Stomach (tissue), 9 donors: ENCODE measurements around the gene TXNDC17. TPM values are rescaled to one million over a fixed set of nuclear protein-coding genes. Genes with fewer than 3 reads are reported as not detected.

Source experiments
- DNase-seq, 2 donors: peaks; one replicate each; pipeline versions ENCODE4 v3.0.0 to v3.0.0-alpha.2; 2013 to 2019
- H3K27ac ChIP-seq, 5 donors: fragments of 200-600 bp in 4 of 5; sonication (generic) in 4 of 5; one replicate each; pipeline ENCODE4 v1.5.1; 2013 to 2019; ENCODE audit warnings: mild to moderate bottlenecking in 1 of 5, moderate library complexity in 1 of 5
- H3K27me3 ChIP-seq, 3 donors: fragments of 200-600 bp; sonication (generic); one replicate each; pipeline ENCODE4 v1.5.1; 2017 to 2019; ENCODE audit warnings: mixed run types in 1 of 3
- H3K36me3 ChIP-seq, 4 donors: fragments of 200-600 bp; sonication (generic); 1 replicate in 3 of 4; 2 replicates in 1 of 4; pipeline ENCODE4 v1.5.1; 2016 to 2019
- H3K4me1 ChIP-seq, 4 donors: fragments of 200-600 bp; sonication (generic); one replicate each; pipeline ENCODE4 v1.5.1; 2016 to 2019
- H3K4me3 ChIP-seq, 4 donors: fragments of 200-600 bp; sonication (generic) in 3 of 4; one replicate each; pipeline ENCODE4 v1.5.1; 2016 to 2019; ENCODE audit warnings: mild to moderate bottlenecking in 1 of 4
- H3K9me3 ChIP-seq, 4 donors: fragments of 200-600 bp; sonication (generic); one replicate each; pipeline ENCODE4 v1.5.1; 2016 to 2019
- CTCF ChIP-seq, 7 experiments: fragments of 450-650 bp in 4 of 7; fragments of 200-600 bp in 3 of 7; sonication (generic) in 3 of 7; IDR thresholded peaks; one replicate each; pipeline ENCODE4 v1.5.1; 2016 to 2019; ENCODE audit warnings: antibody characterized with exemption in 7 of 7, control low read depth in 2 of 7, mild to moderate bottlenecking in 1 of 7
- EP300 ChIP-seq: sonication (generic); formaldehyde crosslinking; IDR thresholded peaks from one replicate; pipeline ENCODE4 v1.6.1; 2017; ENCODE audit warnings: antibody characterized with exemption
- POLR2A ChIP-seq, 4 donors: fragments of 450-650 bp; IDR thresholded peaks; one replicate each; pipeline ENCODE4 v1.6.1; 2016; ENCODE audit warnings: antibody characterized with exemption in 4 of 4, control low read depth in 2 of 4, mild to moderate bottlenecking in 1 of 4, moderate library complexity in 1 of 4
- POLR2AphosphoS5 ChIP-seq, 3 donors: sonication (generic); formaldehyde crosslinking; IDR thresholded peaks; one replicate each; pipeline ENCODE4 v1.6.1; 2016; ENCODE audit warnings: antibody characterized with exemption in 3 of 3
- WGBS, 5 donors: extraction: QIAGEN DNeasy Blood & Tissue Kit in 3 of 5; methylation state at CpG; one replicate each; pipeline versions ENCODE4 v1.1.5 to v1.1.7; 2013 to 2018; 5-methylcytosine and 5-hydroxymethylcytosine counted together
- intact Hi-C: fragments of 100-400 bp; cut with DNase I; formaldehyde crosslinking; loops from one replicate; pipeline ENCODE4 v1.15.1; 2023; ENCODE audit warnings: low total_unique reads
- polyA plus RNA-seq, 3 donors: library from polyadenylated mRNA; stranded (reverse); fragments of 200-250 nt; gene quantifications; one replicate each; pipeline ENCODE4 v1.2.3, GENCODE V29; 2013
- total RNA-seq, 5 donors: library from RNA; depleted of rRNA; stranded (reverse); fragments of >200 nt; gene quantifications; one replicate each; pipeline versions ENCODE4 v1.1.0 to v1.2.3, GENCODE V29; 2014 to 2016
- donor health status: healthy with polysubstance abuse.
- donor health status: Bipolar disorder and iron deficiency.
- donor health status: healthy.

The TXNDC17 gene
- total and polyA plus RNA-seq, 8 donors, result 28.7 to 375 (median 169) TPM; not detected in 1

GRCh38 chr17:6641247-6641863 is 495 bp downstream of the TXNDC17 start:
- peaks cover 10 to 38% (median 35%) of the 10 kb centered on the region in 4 donors for H3K36me3 ChIP-seq
- peak overlapping the region; percentile 80 to 90 (median 85) for H3K27ac ChIP-seq
- TF ChIP-seq CTCF (IDR thresholded peaks at IDR 0.05) (no peak), POLR2AphosphoS5 (IDR thresholded peaks at IDR 0.05) (peak in 1 of 3 donors; percentile 30)
- WGBS, 5 donors, result 1 to 4% (median 2%) methylated on average over 20 of the region's 20 CpGs
- H3K9me3 ChIP-seq, result no peaks in the 10 kb centered on the region
- peak in 1 of 2 donors; percentile 85 for DNase-seq
- peak overlapping the region; percentile 68 to 92 (median 86) for H3K4me3 ChIP-seq
- intact Hi-C loops, result no loop called here
- peaks cover 25 to 56% (median 47%) of the 10 kb centered on the region in 4 donors for H3K4me1 ChIP-seq
- H3K27me3 ChIP-seq, result no peaks in the 10 kb centered on the region

- peak overlapping the region in 1 of 4 donors; percentile 92 for H3K4me3 ChIP-seq
- no peak for TF ChIP-seq POLR2AphosphoS5 (IDR thresholded peaks at IDR 0.05)
- no peak for TF ChIP-seq POLR2A (IDR thresholded peaks at IDR 0.05)
- TF ChIP-seq CTCF (IDR thresholded peaks at IDR 0.05), result no peak
- no peak for TF ChIP-seq EP300
- peaks cover 13 to 50% (median 47%) of the 10 kb centered on the region in 4 donors for H3K36me3 ChIP-seq
- no peak for DNase-seq
- no peaks in the 10 kb centered on the region for H3K9me3 ChIP-seq
- intact Hi-C loops, result no loop called here
- 43 to 61% (median 54%) methylated on average over 2 of the region's 2 CpGs for WGBS, 5 donors
- H3K27ac ChIP-seq, result peak overlapping the region in 2 of 5 donors; percentile 85
- peaks cover 25 to 61% (median 53%) of the 10 kb centered on the region in 4 donors for H3K4me1 ChIP-seq
- H3K27me3 ChIP-seq, result no peaks in the 10 kb centered on the region
These were observed 1.7 kb downstream of the TXNDC17 start for GRCh38 chr17:6642592-6642991.

GRCh38 chr17:6643451-6644125 is 2.7 kb downstream of the TXNDC17 start:
- no peak overlapping the region for H3K4me3 ChIP-seq
- peaks cover 21 to 59% (median 49%) of the 10 kb centered on the region in 4 donors for H3K4me1 ChIP-seq
- TF ChIP-seq EP300 (no peak), POLR2A (IDR thresholded peaks at IDR 0.05) (no peak), POLR2AphosphoS5 (IDR thresholded peaks at IDR 0.05) (no peak), CTCF (IDR thresholded peaks at IDR 0.05) (no peak)
- no peak overlapping the region for H3K27ac ChIP-seq
- DNase-seq, result no peak
- peaks cover 13 to 60% (median 56%) of the 10 kb centered on the region in 4 donors for H3K36me3 ChIP-seq
- intact Hi-C loops, result no loop called here
- no peaks in the 10 kb centered on the region for H3K27me3 ChIP-seq
- H3K9me3 ChIP-seq, result no peaks in the 10 kb centered on the region
- WGBS, 5 donors, result 56 to 80% (median 77%) methylated on average over 5 of the region's 5 CpGs

- peaks cover 10 to 65% (median 58%) of the 10 kb centered on the region in 4 donors for H3K36me3 ChIP-seq
- DNase-seq, result no peak
- peaks cover 20 to 67% (median 48%) of the 10 kb centered on the region in 4 donors for H3K4me1 ChIP-seq
- H3K27me3 ChIP-seq, result no peaks in the 10 kb centered on the region
- TF ChIP-seq POLR2A (IDR thresholded peaks at IDR 0.05) (no peak), EP300 (no peak), CTCF (IDR thresholded peaks at IDR 0.05) (no peak), POLR2AphosphoS5 (IDR thresholded peaks at IDR 0.05) (no peak)
- intact Hi-C loops, result no loop called here
- H3K27ac ChIP-seq, result no peak overlapping the region
- H3K4me3 ChIP-seq, result no peak overlapping the region
- H3K9me3 ChIP-seq, result no peaks in the 10 kb centered on the region
These were observed 7.3 kb downstream of the TXNDC17 start for GRCh38 chr17:6648181-6648580.
